Lung (tissue), 14 donors: ENCODE measurements around the gene OR4F16. TPM values are rescaled to one million over a fixed set of nuclear protein-coding genes. Genes with fewer than 3 reads are reported as not detected.
"Not testable (repeated sequence)": the region's sequence is repeated elsewhere in the genome, so short reads cannot be mapped to it uniquely, and the experiment has no call there.

ENCODE experiments used
- ATAC-seq: fragments of 200-7000 bp; cut with Tn5 transposase; one replicate; pipeline ENCODE4 v1.9.1; 2020; ENCODE audit warnings: moderate number of reproducible peaks; ENCODE audit not compliant: insufficient read depth, low FRiP score
- DNase-seq, 3 donors: peaks; one replicate each; pipeline ENCODE4 v3.0.0-alpha.2; 2013 to 2017
- H3K27ac ChIP-seq, 2 donors: one replicate each; pipeline ENCODE4 v1.5.1; 2013; ENCODE audit warnings: mild to moderate bottlenecking in 2 of 2, moderate library complexity in 2 of 2, control low read depth in 1 of 2, inconsistent platforms in 1 of 2, low read depth in 1 of 2, low read length in 1 of 2
- H3K27me3 ChIP-seq, 3 donors: one replicate each; pipeline ENCODE4 v1.5.1; 2013; ENCODE audit warnings: low read length in 2 of 3; ENCODE audit not compliant: control insufficient read depth in 3 of 3, insufficient read depth in 3 of 3
- H3K36me3 ChIP-seq, 4 donors: one replicate each; pipeline ENCODE4 v1.5.1; 2013; ENCODE audit warnings: low read length in 4 of 4, mild to moderate bottlenecking in 1 of 4, moderate library complexity in 1 of 4; ENCODE audit not compliant: control insufficient read depth in 4 of 4, insufficient read depth in 4 of 4
- H3K4me1 ChIP-seq, 5 donors: one replicate each; pipeline ENCODE4 v1.5.1; 2013; ENCODE audit warnings: low read length in 5 of 5, mild to moderate bottlenecking in 2 of 5, moderate library complexity in 1 of 5; ENCODE audit not compliant: control insufficient read depth in 5 of 5, insufficient read depth in 5 of 5
- H3K4me3 ChIP-seq: one replicate; pipeline ENCODE4 v1.5.1; 2013; ENCODE audit warnings: mild to moderate bottlenecking, control low read depth, moderate library complexity
- H3K9ac ChIP-seq, 2 donors: one replicate each; pipeline ENCODE4 v1.5.1; 2013; ENCODE audit warnings: low read length in 2 of 2, control low read depth in 1 of 2; ENCODE audit not compliant: insufficient read depth in 1 of 2
- H3K9me3 ChIP-seq, 4 donors: one replicate each; pipeline ENCODE4 v1.5.1; 2013; ENCODE audit warnings: low read length in 3 of 4, mild to moderate bottlenecking in 1 of 4, moderate library complexity in 1 of 4; ENCODE audit not compliant: control insufficient read depth in 4 of 4, insufficient read depth in 3 of 4
- WGBS, 2 donors: extraction: QIAGEN DNeasy Blood & Tissue Kit; methylation state at CpG; one replicate each; pipeline ENCODE4 v1.1.7; 2013; 5-methylcytosine and 5-hydroxymethylcytosine counted together
- long read RNA-seq, 5 donors: transcript quantifications; one replicate each; lab custom pipeline, GENCODE V29; 2026
- polyA plus RNA-seq, 2 donors: library from polyadenylated mRNA; stranded (reverse); fragments of 200-250 nt; gene quantifications; one replicate each; pipeline ENCODE4 v1.2.1, GENCODE V29; 2013
- total RNA-seq, 2 donors: library from RNA; depleted of rRNA in 1 of 2; stranded (reverse); fragments of >200 nt in 1 of 2; gene quantifications; one replicate each; pipeline ENCODE4 v1.2.1, GENCODE V29; 2014 to 2021
- donor health status: Bipolar disorder and iron deficiency.
- donor health status: healthy.
- donor health status: DM: yes; HTN: yes; CAD: no.

Gene OR4F16
- total RNA-seq (not detected), polyA plus RNA-seq (not detected)
- long read RNA-seq, donor 1: 0 reads
- long read RNA-seq, donor 2: 0 reads
- long read RNA-seq, donor 3: 0 reads
- long read RNA-seq, donor 4: 0 reads
- long read RNA-seq, donor 5: 0 reads

GRCh38 chr1:686554-686953 is at the start of gene OR4F16:
Gene OR4F16 (minus strand): TSS chr1:686654. CDS start chr1:686654, 0 bp downstream.
- ATAC-seq, H3K36me3 ChIP-seq, H3K27me3 ChIP-seq, H3K27ac ChIP-seq, H3K4me3 ChIP-seq, DNase-seq, H3K9me3 ChIP-seq, H3K9ac ChIP-seq, H3K4me1 ChIP-seq: not testable (repeated sequence)

- not testable (repeated sequence) for H3K36me3 ChIP-seq, H3K4me3 ChIP-seq, ATAC-seq, DNase-seq, H3K9ac ChIP-seq, H3K9me3 ChIP-seq, H3K27me3 ChIP-seq, H3K27ac ChIP-seq, H3K4me1 ChIP-seq
- WGBS, 2 donors: 81 to 95% methylated on average over 1 of the region's 3 CpGs
Observed at GRCh38 chr1:733649-734048, 47.2 kb upstream of the OR4F16 start.

- not testable (repeated sequence) for H3K9ac ChIP-seq, H3K9me3 ChIP-seq, H3K4me3 ChIP-seq, H3K27ac ChIP-seq, ATAC-seq, DNase-seq, H3K4me1 ChIP-seq, H3K36me3 ChIP-seq, H3K27me3 ChIP-seq
- 93 to 96% methylated on average over 12 to 14 of the region's 20 CpGs for WGBS, 2 donors
Observed at GRCh38 chr1:727040-727439, 40.6 kb upstream of the OR4F16 start.

Other genes with a start within 250 kb of the OR4F16 start
- gene OR4F29, start 235.0 kb downstream of the OR4F16 start, total RNA-seq: not detected
- gene OR4F29, start 235.0 kb downstream of the OR4F16 start, polyA plus RNA-seq: not detected
- gene SAMD11, start 237.3 kb upstream of the OR4F16 start, total RNA-seq: 10 to 100 TPM in 1 of 2 donors, 1 to 10 TPM in 1; 7.8 to 26.3 TPM
- 1 to 10 TPM; 3.7 to 3.8 TPM for gene SAMD11, start 237.3 kb upstream of the OR4F16 start, polyA plus RNA-seq